ENCODE results near the gene ZPR1. TPM values are rescaled to one million over a fixed set of nuclear protein-coding genes. Genes with fewer than 3 reads are reported as not detected.
A peak's percentile ranks its signal among the peaks of the same experiment; 100 is the strongest.
"Not testable (repeated sequence)": the region's sequence is repeated elsewhere in the genome, so short reads cannot be mapped to it uniquely, and the experiment has no call there.

ZPR1 gene
- total and polyA plus RNA-seq, 3 experiments from 2014 or later: 47.6 to 124 (median 118) TPM

GRCh38 chr11:116804001-116804400 is 16.2 kb upstream of the ZPR1 start:
- Histone ChIP-seq H3K9me3 (ENCODE audit: low read length) (no peaks in the 10 kb centered on the region), H3K27ac (ENCODE audit: low read depth, low read length) (no peak overlapping the region), H3K4me1 (ENCODE audit: insufficient read depth, low read length) (no peaks in the 10 kb centered on the region), H3K36me3 (ENCODE audit: insufficient read depth, low read length) (no peaks in the 10 kb centered on the region), H3K4me3 (ENCODE audit: low read length) (no peak overlapping the region), H3K27me3 (ENCODE audit: insufficient read depth, low read length, poor library complexity, severe bottlenecking) (no peaks in the 10 kb centered on the region)
- H3K9me3 Mint-ChIP-seq: no peaks in the 10 kb centered on the region
- ChIA-PET CTCF (interaction anchor here (1.2 to 1.7 kb wide), 2 partner anchors 13 to 32 kb away, joined by 3 to 4 read pairs; partner anchors contain the start of gene APOA5), POLR2A (no interaction called here)
- H3K4me1 Mint-ChIP-seq: no peaks in the 10 kb centered on the region
- H3K27ac Mint-ChIP-seq: peak overlapping the region in 1 of 8 donors; percentile 14
- H3K27me3 Mint-ChIP-seq: peaks cover 3 to 40% of the 10 kb centered on the region in 2 donors
- H3K36me3 Mint-ChIP-seq: peaks cover 0 to 1% (median 0%) of the 10 kb centered on the region in 3 donors
- H3K4me3 Mint-ChIP-seq: no peak overlapping the region
- DNase-seq: no peak

GRCh38 chr11:116801662-116802061 is 13.8 kb upstream of the ZPR1 start:
- H3K4me3 ChIP-seq (ENCODE audit: low read length); H3K9me3 ChIP-seq (ENCODE audit: low read length); DNase-seq; H3K27ac Mint-ChIP-seq; H3K9me3 Mint-ChIP-seq; H3K27ac ChIP-seq (ENCODE audit: low read depth, low read length); CTCF ChIA-PET; H3K36me3 Mint-ChIP-seq; H3K27me3 ChIP-seq (ENCODE audit: insufficient read depth, low read length, poor library complexity, severe bottlenecking); H3K4me1 Mint-ChIP-seq; POLR2A ChIA-PET; H3K4me1 ChIP-seq (ENCODE audit: insufficient read depth, low read length); H3K36me3 ChIP-seq (ENCODE audit: insufficient read depth, low read length); H3K4me3 Mint-ChIP-seq: not testable (repeated sequence)
- H3K27me3 Mint-ChIP-seq: peaks cover 3 to 35% of the 10 kb centered on the region in 2 donors

GRCh38 chr11:116800610-116801009 is 12.8 kb upstream of the ZPR1 start:
- CTCF ChIA-PET: interaction anchor here (1.8 to 2.0 kb wide), 2 partner anchors 9 to 35 kb away, joined by 5 to 7 read pairs; partner anchors contain the start of gene APOA5
- Mint-ChIP-seq H3K9me3 (no peaks in the 10 kb centered on the region), H3K4me3 (no peak overlapping the region), H3K27ac (no peak overlapping the region), H3K36me3 (peaks cover 0 to 1% (median 0%) of the 10 kb centered on the region in 3 donors), H3K4me1 (no peaks in the 10 kb centered on the region), H3K27me3 (peaks cover 3 to 35% of the 10 kb centered on the region in 2 donors)
- H3K9me3 ChIP-seq (ENCODE audit: low read length): no peaks in the 10 kb centered on the region
- no peaks in the 10 kb centered on the region for H3K36me3 ChIP-seq (ENCODE audit: insufficient read depth, low read length)
- no peak overlapping the region for H3K4me3 ChIP-seq (ENCODE audit: low read length)
- POLR2A ChIA-PET: no interaction called here
- no peaks in the 10 kb centered on the region for H3K27me3 ChIP-seq (ENCODE audit: insufficient read depth, low read length, poor library complexity, severe bottlenecking)
- DNase-seq: no peak
- H3K27ac ChIP-seq (ENCODE audit: low read depth, low read length): no peak overlapping the region
- H3K4me1 ChIP-seq (ENCODE audit: insufficient read depth, low read length): no peaks in the 10 kb centered on the region

GRCh38 chr11:116798368-116798767 is 10.5 kb upstream of the ZPR1 start:
- POLR2A ChIA-PET: interaction anchor here (0.7 kb wide), 1 partner anchor 42 kb away, joined by 3 read pairs; no protein-coding TSS in a partner anchor
- no peak for DNase-seq
- H3K9me3 Mint-ChIP-seq: no peaks in the 10 kb centered on the region
- Histone ChIP-seq H3K4me3 (ENCODE audit: low read length) (no peak overlapping the region), H3K9me3 (ENCODE audit: low read length) (no peaks in the 10 kb centered on the region), H3K36me3 (ENCODE audit: insufficient read depth, low read length) (no peaks in the 10 kb centered on the region), H3K27ac (ENCODE audit: low read depth, low read length) (no peak overlapping the region), H3K4me1 (ENCODE audit: insufficient read depth, low read length) (no peaks in the 10 kb centered on the region), H3K27me3 (ENCODE audit: insufficient read depth, low read length, poor library complexity, severe bottlenecking) (no peaks in the 10 kb centered on the region)
- no peak overlapping the region for H3K27ac Mint-ChIP-seq
- H3K36me3 Mint-ChIP-seq: peaks cover 0 to 1% (median 0%) of the 10 kb centered on the region in 3 donors
- CTCF ChIA-PET: no interaction called here
- H3K4me3 Mint-ChIP-seq: no peak overlapping the region
- peaks cover 4 to 32% of the 10 kb centered on the region in 2 donors for H3K27me3 Mint-ChIP-seq
- no peaks in the 10 kb centered on the region for H3K4me1 Mint-ChIP-seq

- Mint-ChIP-seq H3K4me1 (peaks cover 0 to 1% (median 0%) of the 10 kb centered on the region in 3 donors), H3K27ac (peak overlapping the region in 1 of 8 donors; percentile 26), H3K27me3 (peaks cover 4 to 31% of the 10 kb centered on the region in 2 donors), H3K9me3 (no peaks in the 10 kb centered on the region), H3K36me3 (peaks cover 0 to 1% (median 0%) of the 10 kb centered on the region in 3 donors), H3K4me3 (no peak overlapping the region)
- ChIA-PET CTCF (no interaction called here), POLR2A (interaction anchor here (0.7 kb wide), 1 partner anchor 42 kb away, joined by 3 read pairs; no protein-coding TSS in a partner anchor)
- H3K4me1 ChIP-seq (ENCODE audit: insufficient read depth, low read length): no peaks in the 10 kb centered on the region
- H3K4me3 ChIP-seq (ENCODE audit: low read length): no peak overlapping the region
- no peak overlapping the region for H3K27ac ChIP-seq (ENCODE audit: low read depth, low read length)
- no peaks in the 10 kb centered on the region for H3K9me3 ChIP-seq (ENCODE audit: low read length)
- H3K27me3 ChIP-seq (ENCODE audit: insufficient read depth, low read length, poor library complexity, severe bottlenecking): no peaks in the 10 kb centered on the region
- no peak for DNase-seq
- H3K36me3 ChIP-seq (ENCODE audit: insufficient read depth, low read length): no peaks in the 10 kb centered on the region
Observed at GRCh38 chr11:116797816-116798215, 10.0 kb upstream of the ZPR1 start.

GRCh38 chr11:116796548-116796947 is 8.7 kb upstream of the ZPR1 start:
- H3K36me3 Mint-ChIP-seq: peaks cover 0 to 1% (median 0%) of the 10 kb centered on the region in 3 donors
- POLR2A ChIA-PET: no interaction called here
- H3K36me3 ChIP-seq (ENCODE audit: insufficient read depth, low read length): no peaks in the 10 kb centered on the region
- H3K27ac Mint-ChIP-seq: no peak overlapping the region
- H3K4me1 Mint-ChIP-seq: peaks cover 0 to 1% (median 0%) of the 10 kb centered on the region in 3 donors
- H3K4me1 ChIP-seq (ENCODE audit: insufficient read depth, low read length): peaks cover 2% of the 10 kb centered on the region
- H3K4me3 Mint-ChIP-seq: no peak overlapping the region
- H3K9me3 Mint-ChIP-seq: no peaks in the 10 kb centered on the region
- no peak overlapping the region for H3K27ac ChIP-seq (ENCODE audit: low read depth, low read length)
- CTCF ChIA-PET: interaction anchor here (1.5 kb wide), 1 partner anchor 40 kb away, joined by 7 read pairs; no protein-coding TSS in a partner anchor
- H3K9me3 ChIP-seq (ENCODE audit: low read length): no peaks in the 10 kb centered on the region
- H3K27me3 Mint-ChIP-seq: peaks cover 4 to 24% of the 10 kb centered on the region in 2 donors
- no peak for DNase-seq
- H3K4me3 ChIP-seq (ENCODE audit: low read length): no peak overlapping the region
- no peaks in the 10 kb centered on the region for H3K27me3 ChIP-seq (ENCODE audit: insufficient read depth, low read length, poor library complexity, severe bottlenecking)

GRCh38 chr11:116794851-116795250 is 7.0 kb upstream of the ZPR1 start:
- ChIA-PET CTCF (interaction anchor here (1.8 kb wide), 1 partner anchor 85 kb away, joined by 4 read pairs; no protein-coding TSS in a partner anchor), POLR2A (interaction anchor here (2.4 kb wide), 1 partner anchor 41 kb away, joined by 7 read pairs; no protein-coding TSS in a partner anchor)
- Histone ChIP-seq H3K4me3 (ENCODE audit: low read length) (no peak overlapping the region), H3K36me3 (ENCODE audit: insufficient read depth, low read length) (no peaks in the 10 kb centered on the region), H3K27me3 (ENCODE audit: insufficient read depth, low read length, poor library complexity, severe bottlenecking) (no peaks in the 10 kb centered on the region), H3K4me1 (ENCODE audit: insufficient read depth, low read length) (peaks cover 9% of the 10 kb centered on the region), H3K27ac (ENCODE audit: low read depth, low read length) (no peak overlapping the region), H3K9me3 (ENCODE audit: low read length) (no peaks in the 10 kb centered on the region)
- no peak for DNase-seq
- Mint-ChIP-seq H3K27me3 (peaks cover 1 to 12% of the 10 kb centered on the region in 2 donors), H3K9me3 (no peaks in the 10 kb centered on the region), H3K27ac (peak overlapping the region in 1 of 8 donors; percentile 48), H3K36me3 (no peaks in the 10 kb centered on the region), H3K4me3 (no peak overlapping the region), H3K4me1 (peaks cover 7 to 9% (median 7%) of the 10 kb centered on the region in 3 donors)

- H3K36me3 Mint-ChIP-seq: no peaks in the 10 kb centered on the region
- DNase-seq: no peak
- peaks cover 9% of the 10 kb centered on the region for H3K4me1 ChIP-seq (ENCODE audit: insufficient read depth, low read length)
- CTCF ChIA-PET: interaction anchor here (1.1 to 8.4 kb wide), 4 partner anchors 41 to 314 kb away, joined by 3 to 99 read pairs (median 6); no protein-coding TSS in a partner anchor
- H3K4me3 Mint-ChIP-seq: no peak overlapping the region
- H3K36me3 ChIP-seq (ENCODE audit: insufficient read depth, low read length): no peaks in the 10 kb centered on the region
- no peak overlapping the region for H3K27ac Mint-ChIP-seq
- H3K4me1 Mint-ChIP-seq: peaks cover 8 to 15% (median 11%) of the 10 kb centered on the region in 3 donors
- H3K9me3 ChIP-seq (ENCODE audit: low read length): no peaks in the 10 kb centered on the region
- POLR2A ChIA-PET: interaction anchor here (2.4 kb wide), 1 partner anchor 42 kb away, joined by 7 read pairs; no protein-coding TSS in a partner anchor
- H3K27me3 ChIP-seq (ENCODE audit: insufficient read depth, low read length, poor library complexity, severe bottlenecking): no peaks in the 10 kb centered on the region
- no peak overlapping the region for H3K4me3 ChIP-seq (ENCODE audit: low read length)
- no peaks in the 10 kb centered on the region for H3K9me3 Mint-ChIP-seq
- peaks cover 1% of the 10 kb centered on the region in 2 donors for H3K27me3 Mint-ChIP-seq
- no peak overlapping the region for H3K27ac ChIP-seq (ENCODE audit: low read depth, low read length)
Observed at GRCh38 chr11:116793772-116794097, 5.9 kb upstream of the ZPR1 start.
